ENCODE results near the gene SIGMAR1.

Gene SIGMAR1

DNA sequence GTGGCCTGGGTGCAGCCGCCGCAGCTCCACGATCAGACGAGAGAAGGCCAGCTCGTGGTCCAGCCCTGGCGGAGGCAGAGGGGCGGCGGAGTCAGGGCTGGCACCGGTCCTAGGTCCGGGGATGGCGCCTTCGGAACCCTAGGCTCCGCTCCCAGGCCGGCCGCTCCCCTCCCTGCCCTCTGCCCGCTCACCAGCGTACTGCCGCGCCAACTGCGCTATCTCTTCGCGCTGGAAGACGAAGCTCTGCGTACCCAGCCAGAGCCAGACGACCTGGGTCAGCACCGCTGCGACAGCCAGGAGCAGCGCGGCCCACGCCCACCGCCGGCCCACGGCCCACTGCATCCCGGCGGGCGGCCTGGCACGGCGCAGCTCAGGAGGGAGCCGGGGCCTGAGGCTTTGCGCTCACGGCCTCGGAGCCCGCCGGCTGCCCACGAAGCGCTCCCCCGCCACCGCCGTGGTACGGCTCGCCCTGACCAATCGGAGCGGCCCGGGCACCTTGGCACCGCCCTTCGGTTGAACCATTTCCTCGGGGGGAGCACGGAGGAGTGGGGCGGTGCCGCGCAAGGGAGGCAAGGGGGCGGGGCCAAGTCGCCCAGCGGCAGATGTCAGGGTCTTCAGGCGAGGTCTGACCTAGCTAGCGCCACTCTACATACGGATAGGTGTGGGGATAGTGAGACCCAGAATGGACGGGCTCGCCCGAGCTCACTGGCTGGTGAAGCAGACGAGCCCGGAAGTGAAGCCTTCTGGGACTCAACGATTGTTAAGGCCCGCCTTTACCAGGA lies at the start of gene SIGMAR1:
SIGMAR1 (minus strand) TSS at position 432 of the 782 bp plus-strand sequence; CDS start at position 342, 90 bp downstream.
- DNase-seq (ENCODE audit: low spot score), result peak; percentile 94
- TF ChIP-seq, protein P1, sequence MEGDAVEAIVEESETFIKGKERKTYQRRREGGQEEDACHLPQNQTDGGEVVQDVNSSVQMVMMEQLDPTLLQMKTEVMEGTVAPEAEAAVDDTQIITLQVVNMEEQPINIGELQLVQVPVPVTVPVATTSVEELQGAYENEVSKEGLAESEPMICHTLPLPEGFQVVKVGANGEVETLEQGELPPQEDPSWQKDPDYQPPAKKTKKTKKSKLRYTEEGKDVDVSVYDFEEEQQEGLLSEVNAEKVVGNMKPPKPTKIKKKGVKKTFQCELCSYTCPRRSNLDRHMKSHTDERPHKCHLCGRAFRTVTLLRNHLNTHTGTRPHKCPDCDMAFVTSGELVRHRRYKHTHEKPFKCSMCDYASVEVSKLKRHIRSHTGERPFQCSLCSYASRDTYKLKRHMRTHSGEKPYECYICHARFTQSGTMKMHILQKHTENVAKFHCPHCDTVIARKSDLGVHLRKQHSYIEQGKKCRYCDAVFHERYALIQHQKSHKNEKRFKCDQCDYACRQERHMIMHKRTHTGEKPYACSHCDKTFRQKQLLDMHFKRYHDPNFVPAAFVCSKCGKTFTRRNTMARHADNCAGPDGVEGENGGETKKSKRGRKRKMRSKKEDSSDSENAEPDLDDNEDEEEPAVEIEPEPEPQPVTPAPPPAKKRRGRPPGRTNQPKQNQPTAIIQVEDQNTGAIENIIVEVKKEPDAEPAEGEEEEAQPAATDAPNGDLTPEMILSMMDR (IDR thresholded peaks at IDR 0.05; ENCODE audit: borderline replicate concordance, control extremely low read depth, extremely low read depth, insufficient read depth, missing control alignments), result no peak
- in situ Hi-C loops (cut with MboI; ENCODE audit: low sequenced_read_pairs, unreplicated experiment), result no loop called here

GRCh38 chr9:34686732-34687131 lies 49.1 kb upstream of the SIGMAR1 start:
- TF ChIP-seq, protein P1 (IDR thresholded peaks at IDR 0.05; ENCODE audit: borderline replicate concordance, control extremely low read depth, extremely low read depth, insufficient read depth, missing control alignments), result no peak
- in situ Hi-C loops (cut with MboI; ENCODE audit: low sequenced_read_pairs, unreplicated experiment), result no loop called here
- no peak for DNase-seq (ENCODE audit: low spot score)

DNA sequence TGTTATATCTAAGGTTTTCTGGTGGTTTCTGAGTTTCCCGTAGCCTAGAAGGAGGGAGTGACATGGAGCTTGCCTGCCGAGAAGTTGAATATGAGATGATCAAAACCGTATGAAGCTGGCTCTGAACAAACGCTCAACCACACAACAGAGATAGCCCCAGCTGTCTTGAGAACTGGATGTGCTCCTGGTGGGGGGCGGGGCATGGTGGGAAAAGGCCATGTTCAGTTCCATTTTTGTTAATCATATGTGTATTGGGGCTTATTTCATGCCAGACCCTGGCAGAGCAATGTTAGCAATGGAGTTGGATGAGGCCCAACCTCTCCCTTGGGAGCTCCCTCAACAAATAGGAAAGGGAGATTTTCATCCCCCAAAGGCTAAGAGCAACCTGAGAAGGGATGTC lies 48.6 kb upstream of the SIGMAR1 start:
- TF ChIP-seq, protein P1 (IDR thresholded peaks at IDR 0.05; ENCODE audit: borderline replicate concordance, control extremely low read depth, extremely low read depth, insufficient read depth, missing control alignments), result no peak
- in situ Hi-C loops (cut with MboI; ENCODE audit: low sequenced_read_pairs, unreplicated experiment), result no loop called here

DNA sequence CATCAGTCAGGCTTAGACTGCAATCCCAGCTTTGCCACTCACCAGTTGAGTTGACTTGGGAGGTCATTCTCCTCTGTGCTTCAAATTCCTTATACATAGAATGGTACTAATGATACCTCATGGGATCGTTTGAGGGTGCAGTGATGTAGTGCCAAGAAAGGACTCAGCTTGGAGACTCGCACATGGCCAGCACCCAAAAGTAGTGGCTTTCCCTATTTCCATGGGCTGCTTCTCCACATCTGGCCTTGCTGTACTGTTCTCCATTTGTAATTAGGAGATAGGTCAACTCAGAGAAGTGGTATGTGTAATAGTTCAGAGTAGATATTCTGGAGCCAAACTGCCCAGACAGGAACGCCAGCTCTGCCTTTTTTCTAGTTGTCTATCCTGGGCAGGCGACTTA lies 48.0 kb upstream of the SIGMAR1 start:
- TF ChIP-seq, protein P1 (IDR thresholded peaks at IDR 0.05; ENCODE audit: borderline replicate concordance, control extremely low read depth, extremely low read depth, insufficient read depth, missing control alignments), result no peak
- in situ Hi-C loops (cut with MboI; ENCODE audit: low sequenced_read_pairs, unreplicated experiment), result no loop called here
- no peak for DNase-seq (ENCODE audit: low spot score)

More for the DNA sequence above, 48.6 kb upstream of the SIGMAR1 start:
- DNase-seq (ENCODE audit: low spot score), result no peak

DNA sequence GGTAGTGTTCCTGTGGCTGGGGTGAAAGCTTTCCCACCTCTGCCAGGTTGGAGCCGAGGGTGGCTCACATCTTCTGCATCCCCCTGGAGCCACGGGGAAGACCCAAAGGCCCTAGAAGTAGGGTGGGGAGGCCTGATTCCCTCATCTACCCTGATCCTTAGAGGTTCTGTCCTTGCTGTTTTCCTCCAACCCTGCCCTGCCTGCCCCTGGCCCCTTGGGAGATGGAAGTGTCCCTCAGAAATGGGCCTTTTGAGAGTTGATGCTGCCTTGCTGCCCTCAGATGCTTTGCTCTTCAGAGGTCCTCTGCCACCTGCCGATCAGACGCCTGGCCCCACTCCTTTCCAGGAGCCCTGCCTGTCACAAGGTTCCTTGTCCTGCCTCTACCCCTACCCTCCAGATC lies 47.2 kb upstream of the SIGMAR1 start:
- no peak for DNase-seq (ENCODE audit: low spot score)
- TF ChIP-seq, protein P1 (IDR thresholded peaks at IDR 0.05; ENCODE audit: borderline replicate concordance, control extremely low read depth, extremely low read depth, insufficient read depth, missing control alignments), result no peak
- in situ Hi-C loops (cut with MboI; ENCODE audit: low sequenced_read_pairs, unreplicated experiment), result no loop called here

DNA sequence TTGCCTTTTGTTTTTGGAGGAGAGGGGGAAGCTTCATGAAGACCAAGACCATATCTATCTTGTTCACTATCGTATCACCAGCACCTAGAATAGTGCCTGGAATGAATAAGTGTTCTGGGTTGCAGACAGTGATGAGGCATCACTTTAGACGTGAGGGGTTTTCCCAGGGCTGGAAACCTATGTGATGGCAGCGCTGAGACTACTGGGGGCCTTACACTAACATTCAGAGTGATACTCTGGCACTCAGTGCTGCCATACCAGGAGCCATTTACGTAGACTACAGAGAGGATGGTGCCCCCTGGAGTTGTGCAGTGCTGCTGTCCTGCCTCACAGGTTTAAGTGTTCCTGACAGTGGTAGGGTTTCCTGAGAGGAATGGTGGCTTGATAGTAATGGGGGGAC lies 46.6 kb upstream of the SIGMAR1 start:
- in situ Hi-C loops (cut with MboI; ENCODE audit: low sequenced_read_pairs, unreplicated experiment), result no loop called here
- TF ChIP-seq, protein P1 (IDR thresholded peaks at IDR 0.05; ENCODE audit: borderline replicate concordance, control extremely low read depth, extremely low read depth, insufficient read depth, missing control alignments), result no peak
- DNase-seq (ENCODE audit: low spot score), result no peak
